GM18519 (cell line): Measurements from ENCODE around the gene CLSTN2.

Source experiments
- ATAC-seq: cut with Tn5 transposase; IDR thresholded peaks from one replicate; pipeline ENCODE4 v1.9.1; 2021; ENCODE audit warnings: mild to moderate bottlenecking, moderate library complexity; ENCODE audit not compliant: unreplicated experiment, low FRiP score

The CLSTN2 gene

DNA sequence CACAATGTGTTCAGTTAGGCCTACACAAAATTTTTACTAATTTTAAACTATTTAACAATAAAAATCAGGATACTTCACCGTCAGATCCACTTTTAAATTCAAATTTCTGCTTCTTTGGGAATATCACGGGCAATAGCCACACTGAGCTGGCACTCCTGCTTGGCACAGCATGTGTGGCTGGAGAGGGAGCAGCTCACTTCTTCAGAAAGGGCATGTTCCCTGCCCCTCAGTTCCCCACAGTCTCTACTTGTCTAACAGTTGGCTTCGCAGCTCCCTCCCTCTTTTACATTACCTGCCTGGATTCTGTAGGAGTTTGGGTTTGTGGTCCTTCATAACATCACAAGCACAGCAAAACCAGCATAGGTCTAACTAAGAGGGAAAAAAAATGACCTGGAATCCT, 666.9 kb downstream of the CLSTN2 start:
- ATAC-seq, result no peak

DNA sequence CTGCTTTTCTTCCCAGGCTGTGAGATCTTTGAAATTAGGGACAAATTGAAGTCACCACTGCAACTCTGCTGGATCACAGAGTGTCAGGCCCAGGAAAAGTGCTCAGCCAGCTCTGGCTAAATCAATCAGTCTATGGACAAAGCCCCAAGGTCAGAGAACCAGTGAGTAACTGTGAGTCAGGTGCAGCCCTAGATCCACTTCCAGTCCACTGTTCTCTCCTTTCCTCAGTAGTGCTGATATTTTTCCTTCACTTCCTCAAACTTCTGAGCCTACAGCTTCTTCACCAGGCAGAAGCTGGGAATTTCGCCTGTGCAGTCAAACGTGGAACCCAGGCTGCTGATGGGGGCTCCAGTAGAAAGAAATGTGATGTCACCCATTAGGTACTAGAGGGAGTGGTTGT, 667.8 kb downstream of the CLSTN2 start:
- no peak for ATAC-seq

DNA sequence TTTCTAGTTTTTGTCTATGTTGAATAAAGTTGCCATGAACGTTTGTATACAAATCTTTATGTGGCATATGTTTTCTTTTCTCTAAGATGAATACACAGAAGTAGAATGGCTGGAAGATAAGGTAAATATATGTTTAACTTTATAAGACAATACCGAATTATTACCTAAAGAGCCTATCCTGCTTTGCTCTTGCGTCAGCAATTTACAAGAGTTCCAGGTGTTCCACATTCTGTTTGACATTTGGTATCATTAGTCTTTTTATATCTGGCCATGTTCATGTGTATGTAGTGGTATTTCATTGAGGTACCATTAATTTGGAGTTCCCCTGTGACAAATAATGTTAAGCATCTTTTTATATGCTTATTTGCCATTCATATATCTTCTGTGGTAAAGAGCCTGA, 668.8 kb downstream of the CLSTN2 start:
- no peak for ATAC-seq

DNA sequence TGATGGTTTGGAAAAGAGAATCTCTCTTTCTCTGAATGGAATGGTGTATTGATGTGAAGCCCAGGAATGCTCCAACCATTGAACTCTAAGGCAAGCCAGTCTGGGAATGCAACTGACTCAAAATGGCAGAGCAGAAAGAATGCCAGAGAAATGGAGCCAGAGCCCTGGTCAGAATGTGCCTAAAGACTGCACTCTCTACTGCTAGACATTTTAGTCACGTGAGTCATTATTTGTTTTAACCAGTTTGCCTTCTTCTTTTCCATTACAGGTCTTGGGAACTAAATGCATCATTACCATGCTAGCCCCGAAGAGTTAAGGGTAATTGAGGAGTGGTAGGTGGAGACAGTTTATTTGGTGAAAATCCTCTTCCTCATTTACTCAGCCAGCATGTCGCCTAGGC, 675.6 kb downstream of the CLSTN2 start:
- no peak for ATAC-seq

DNA sequence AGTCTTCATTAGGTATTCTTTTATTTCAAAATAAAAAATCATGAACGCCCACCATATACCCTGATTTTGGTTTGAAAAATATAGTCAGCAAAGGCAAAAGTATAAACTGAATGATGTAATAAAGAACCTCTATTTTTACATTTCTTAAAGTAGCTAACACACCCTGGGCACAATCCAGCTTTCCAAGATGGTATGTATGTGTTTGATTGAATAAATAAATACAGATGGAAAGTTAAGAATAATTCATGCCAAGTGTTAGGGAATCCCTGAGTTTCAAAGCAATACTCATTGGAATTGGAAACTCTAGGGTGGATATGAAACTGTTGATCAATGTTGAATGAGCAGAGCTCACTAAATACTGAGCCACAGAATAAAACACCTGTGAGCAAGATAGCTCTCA, 679.0 kb downstream of the CLSTN2 start:
- ATAC-seq, result no peak

DNA sequence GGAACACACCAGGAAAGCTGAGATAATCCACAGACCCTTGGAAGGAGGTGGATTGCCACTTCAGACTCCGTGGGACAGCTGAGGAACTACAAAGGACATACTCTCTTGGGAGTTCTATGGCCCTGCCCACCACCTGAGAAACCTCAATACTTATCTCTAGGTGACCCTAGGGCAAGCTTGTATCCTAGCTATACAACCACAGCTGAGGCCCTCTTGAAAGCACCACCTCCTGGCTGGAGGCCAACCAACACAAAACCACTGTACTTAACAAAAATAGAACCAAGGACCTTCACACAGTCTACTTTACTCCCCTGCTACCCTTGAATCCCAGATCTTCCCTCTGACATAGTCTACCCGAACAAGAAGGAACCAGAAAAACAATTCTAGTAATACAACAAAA, 682.1 kb downstream of the CLSTN2 start:
- ATAC-seq, result no peak

DNA sequence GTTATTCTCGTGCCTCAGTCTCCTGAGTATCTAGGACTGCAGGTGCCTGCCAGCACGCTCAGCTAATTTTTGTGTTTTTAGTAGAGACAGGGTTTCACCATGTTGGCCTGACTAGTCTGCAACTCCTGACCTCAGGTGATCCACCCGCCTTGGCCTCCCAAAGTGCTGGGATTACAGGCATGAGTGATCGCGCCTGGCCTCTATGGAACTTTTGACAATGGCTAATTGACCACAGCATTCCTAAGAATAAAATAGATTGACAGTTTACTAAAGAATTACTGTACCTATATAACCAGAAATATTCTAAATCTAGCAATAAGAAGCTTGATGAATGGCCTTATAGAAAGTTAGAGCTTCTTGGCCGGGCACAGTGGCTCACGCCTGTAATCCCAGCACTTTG, 691.9 kb downstream of the CLSTN2 start:
- ATAC-seq, result no peak
